Measurements from ENCODE around the gene VEGFC. TPM values are rescaled to one million over a fixed set of nuclear protein-coding genes. Genes with fewer than 3 reads are reported as not detected.

The VEGFC gene
- total RNA-seq, 2 donors from 2014 or later: 5.1 to 20.4 TPM

DNA sequence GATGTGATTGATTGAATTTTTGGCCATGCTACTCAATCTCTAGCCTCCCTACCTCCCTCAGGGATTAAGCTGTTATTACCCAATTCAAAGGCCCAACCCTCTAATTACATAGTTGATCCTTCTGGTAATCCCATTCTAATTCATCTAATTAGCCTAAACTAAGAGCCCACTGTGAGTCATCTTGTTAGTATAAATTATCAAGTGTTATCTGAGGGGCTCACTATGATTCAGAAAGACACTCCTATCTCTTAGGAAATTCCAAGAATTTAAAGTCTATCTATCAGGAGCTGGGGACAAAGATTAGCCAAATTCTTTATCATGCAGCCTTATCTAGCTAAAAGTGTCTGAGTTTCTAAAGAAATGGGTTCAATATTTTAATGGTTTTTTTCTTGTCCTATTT lies 32.9 kb upstream of the VEGFC start:
- Histone ChIP-seq H3K27ac (no peak overlapping the region), H3K4me3 (no peak overlapping the region), H3K9me3 (no peaks in the 10 kb centered on the region), H3K27me3 (replicated peaks; ENCODE audit: insufficient read depth) (no peaks in the 10 kb centered on the region), H3K36me3 (no peaks in the 10 kb centered on the region), H3K4me1 (ENCODE audit: control insufficient read depth in 1 of 2, low read depth in 2 of 2) (no peaks in the 10 kb centered on the region)
- TF ChIP-seq, protein P1, sequence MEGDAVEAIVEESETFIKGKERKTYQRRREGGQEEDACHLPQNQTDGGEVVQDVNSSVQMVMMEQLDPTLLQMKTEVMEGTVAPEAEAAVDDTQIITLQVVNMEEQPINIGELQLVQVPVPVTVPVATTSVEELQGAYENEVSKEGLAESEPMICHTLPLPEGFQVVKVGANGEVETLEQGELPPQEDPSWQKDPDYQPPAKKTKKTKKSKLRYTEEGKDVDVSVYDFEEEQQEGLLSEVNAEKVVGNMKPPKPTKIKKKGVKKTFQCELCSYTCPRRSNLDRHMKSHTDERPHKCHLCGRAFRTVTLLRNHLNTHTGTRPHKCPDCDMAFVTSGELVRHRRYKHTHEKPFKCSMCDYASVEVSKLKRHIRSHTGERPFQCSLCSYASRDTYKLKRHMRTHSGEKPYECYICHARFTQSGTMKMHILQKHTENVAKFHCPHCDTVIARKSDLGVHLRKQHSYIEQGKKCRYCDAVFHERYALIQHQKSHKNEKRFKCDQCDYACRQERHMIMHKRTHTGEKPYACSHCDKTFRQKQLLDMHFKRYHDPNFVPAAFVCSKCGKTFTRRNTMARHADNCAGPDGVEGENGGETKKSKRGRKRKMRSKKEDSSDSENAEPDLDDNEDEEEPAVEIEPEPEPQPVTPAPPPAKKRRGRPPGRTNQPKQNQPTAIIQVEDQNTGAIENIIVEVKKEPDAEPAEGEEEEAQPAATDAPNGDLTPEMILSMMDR (IDR thresholded peaks at IDR 0.05): no peak
- ATAC-seq (ENCODE audit: insufficient number of reproducible peaks, low FRiP score, low read depth) (no peak), DNase-seq (ENCODE audit: low spot score) (no peak)

DNA sequence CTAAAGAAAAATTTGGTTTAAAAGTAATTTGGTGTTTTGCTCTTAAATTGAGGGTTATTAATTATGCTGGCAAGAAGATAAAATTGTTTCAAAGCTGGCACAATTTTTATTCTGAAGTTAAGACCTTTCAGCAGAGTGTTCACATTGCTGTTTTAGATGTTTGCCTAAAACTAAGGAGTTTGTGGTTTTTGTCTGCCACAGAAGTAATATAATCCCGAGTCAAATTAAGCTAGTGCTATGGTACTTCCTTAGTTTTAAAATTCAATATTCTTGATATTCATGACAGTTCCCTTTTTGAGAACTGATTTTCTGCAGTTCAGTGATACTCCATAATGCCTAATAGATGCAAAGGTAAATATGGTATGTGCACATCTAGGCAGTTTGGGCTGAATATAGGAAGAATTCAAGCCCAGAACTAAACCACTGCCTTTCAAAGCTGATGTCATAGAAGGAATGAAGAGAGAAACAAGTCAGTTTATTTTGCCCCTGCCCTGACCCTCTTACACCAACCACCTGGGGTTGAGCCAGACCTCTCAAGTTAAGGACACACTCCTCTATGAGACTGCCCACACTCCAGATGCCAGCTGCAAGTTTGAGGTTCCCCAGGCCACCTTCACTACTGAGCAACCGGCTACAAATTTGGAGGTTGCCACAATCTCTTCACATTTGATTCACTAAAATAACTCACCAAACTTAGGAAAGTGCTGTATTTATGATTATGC lies 32.1 kb upstream of the VEGFC start:
- no peaks in the 10 kb centered on the region for H3K27me3 ChIP-seq (replicated peaks; ENCODE audit: insufficient read depth)
- no peak overlapping the region for H3K27ac ChIP-seq
- DNase-seq (ENCODE audit: low spot score) (no peak), ATAC-seq (ENCODE audit: insufficient number of reproducible peaks, low FRiP score, low read depth) (no peak)
- H3K4me1 ChIP-seq (ENCODE audit: control insufficient read depth in 1 of 2, low read depth in 2 of 2): no peaks in the 10 kb centered on the region
- TF ChIP-seq, protein P1 (IDR thresholded peaks at IDR 0.05): no peak
- no peak overlapping the region for H3K4me3 ChIP-seq
- no peaks in the 10 kb centered on the region for H3K9me3 ChIP-seq
- H3K36me3 ChIP-seq: no peaks in the 10 kb centered on the region

DNA sequence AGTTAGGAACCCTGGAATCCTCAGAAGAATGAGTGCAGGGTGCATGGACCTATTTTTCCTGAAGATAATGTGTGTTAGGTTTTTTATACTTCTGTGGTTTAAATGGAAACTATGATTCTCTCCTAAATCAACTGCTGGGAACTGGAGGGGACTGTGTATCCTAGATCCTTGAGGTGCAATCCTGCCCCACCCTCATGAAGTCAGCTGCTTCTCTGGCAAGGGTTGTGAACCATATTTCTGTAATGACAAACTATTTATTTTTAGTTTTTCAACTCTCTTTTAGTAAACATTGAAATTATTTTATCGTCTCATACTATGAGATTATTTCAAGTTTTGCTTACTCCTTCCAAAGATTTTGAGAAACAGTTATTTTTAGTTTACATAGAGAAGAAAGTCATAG lies 25.8 kb upstream of the VEGFC start:
- ATAC-seq (ENCODE audit: insufficient number of reproducible peaks, low FRiP score, low read depth) (no peak), DNase-seq (ENCODE audit: low spot score) (no peak)
- Histone ChIP-seq H3K36me3 (no peaks in the 10 kb centered on the region), H3K4me3 (no peak overlapping the region), H3K27me3 (replicated peaks; ENCODE audit: insufficient read depth) (no peaks in the 10 kb centered on the region), H3K9me3 (no peaks in the 10 kb centered on the region), H3K27ac (no peak overlapping the region), H3K4me1 (ENCODE audit: control insufficient read depth in 1 of 2, low read depth in 2 of 2) (no peaks in the 10 kb centered on the region)
- TF ChIP-seq, protein P1 (IDR thresholded peaks at IDR 0.05): no peak

DNA sequence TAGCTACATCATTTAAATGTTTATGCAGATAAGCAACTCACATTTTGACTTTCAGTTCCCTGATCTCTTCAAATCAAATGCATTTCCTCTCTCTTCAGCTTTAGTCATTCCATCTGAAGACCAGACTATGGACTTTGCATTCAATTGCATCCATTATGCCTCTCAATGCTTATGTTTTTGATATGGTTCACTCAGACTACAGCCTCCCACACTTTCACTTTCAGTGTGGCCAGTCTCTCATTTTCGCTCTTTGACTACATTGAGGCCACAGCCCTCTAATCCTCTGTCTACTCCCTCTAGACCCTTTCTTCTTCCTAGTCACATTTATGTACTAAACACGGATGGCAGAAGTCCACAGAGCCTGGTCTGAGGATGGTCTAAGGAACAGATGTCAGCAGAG lies 24.5 kb upstream of the VEGFC start:
- no peaks in the 10 kb centered on the region for H3K4me1 ChIP-seq (ENCODE audit: control insufficient read depth in 1 of 2, low read depth in 2 of 2)
- H3K27ac ChIP-seq: no peak overlapping the region
- no peak for DNase-seq (ENCODE audit: low spot score)
- H3K27me3 ChIP-seq (replicated peaks; ENCODE audit: insufficient read depth): no peaks in the 10 kb centered on the region
- no peaks in the 10 kb centered on the region for H3K9me3 ChIP-seq
- TF ChIP-seq, protein P1 (IDR thresholded peaks at IDR 0.05): no peak
- no peak overlapping the region for H3K4me3 ChIP-seq
- H3K36me3 ChIP-seq: no peaks in the 10 kb centered on the region
- ATAC-seq (ENCODE audit: insufficient number of reproducible peaks, low FRiP score, low read depth): no peak

DNA sequence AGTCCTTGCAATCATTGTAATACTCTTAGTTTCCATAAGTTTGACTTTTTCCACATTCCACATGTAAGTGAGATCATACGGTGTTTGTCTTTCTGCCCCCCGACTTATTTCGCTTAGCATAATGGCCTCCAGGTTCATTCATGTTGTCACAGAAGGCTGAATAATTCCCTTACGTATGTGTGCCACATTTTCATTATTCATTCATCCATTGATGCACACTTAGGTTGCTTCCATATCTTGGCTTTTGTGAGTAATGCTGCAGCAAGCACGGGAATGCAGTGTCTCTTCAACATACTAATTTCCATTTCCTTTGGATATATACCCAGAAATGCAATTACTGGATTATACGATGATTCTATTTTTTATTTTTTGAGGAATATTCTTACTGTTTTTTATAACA lies 22.0 kb upstream of the VEGFC start:
- no peak for ATAC-seq (ENCODE audit: insufficient number of reproducible peaks, low FRiP score, low read depth)
- no peaks in the 10 kb centered on the region for H3K27me3 ChIP-seq (replicated peaks; ENCODE audit: insufficient read depth)
- H3K9me3 ChIP-seq: no peaks in the 10 kb centered on the region
- no peaks in the 10 kb centered on the region for H3K36me3 ChIP-seq
- TF ChIP-seq, protein P1 (IDR thresholded peaks at IDR 0.05): no peak
- H3K4me3 ChIP-seq: no peak overlapping the region
- H3K4me1 ChIP-seq (ENCODE audit: control insufficient read depth in 1 of 2, low read depth in 2 of 2): no peaks in the 10 kb centered on the region
- no peak overlapping the region for H3K27ac ChIP-seq
- DNase-seq (ENCODE audit: low spot score): no peak
